ENCODE results near the gene SYPL1. TPM values are rescaled to one million over a fixed set of nuclear protein-coding genes. Genes with fewer than 3 reads are reported as not detected.

Gene SYPL1
- total RNA-seq, 1 experiment from 2014 or later: 39.2 TPM

DNA sequence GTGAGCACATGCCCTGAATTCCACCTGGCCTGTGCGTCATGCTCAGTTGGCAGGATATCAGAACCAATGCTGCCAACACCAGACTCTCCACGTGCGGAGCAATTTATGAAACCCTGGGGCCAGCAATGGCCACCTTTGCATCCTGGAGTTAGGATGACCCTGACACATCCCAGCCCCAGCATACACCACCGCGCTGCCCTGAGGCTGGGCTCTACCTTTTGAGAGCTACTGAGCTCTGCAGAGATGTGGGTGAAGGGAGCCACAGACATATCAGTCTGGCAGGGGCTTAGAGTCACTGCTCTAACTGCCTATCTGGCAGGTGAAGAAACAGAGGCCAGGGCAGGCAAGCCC, 41.9 kb downstream of the SYPL1 start:
- Histone ChIP-seq H4K91ac (ENCODE audit: insufficient read length, low read depth, low read length) (no peak overlapping the region), H4K20me1 (ENCODE audit: control insufficient read depth, insufficient read depth, insufficient read length) (no peaks in the 10 kb centered on the region), H3K4ac (ENCODE audit: low read depth, low read length) (no peak overlapping the region), H3K23ac (ENCODE audit: insufficient read length, low read depth, low read length) (no peak overlapping the region), H3K9ac (ENCODE audit: extremely low read depth, insufficient read length, low read length) (no peak overlapping the region), H3K4me2 (ENCODE audit: insufficient read depth, insufficient read length, low read length) (no peak overlapping the region), H3K79me1 (ENCODE audit: insufficient read depth, low read depth, low read length, poor library complexity, severe bottlenecking) (no peaks in the 10 kb centered on the region), H3K14ac (ENCODE audit: insufficient read depth, low read length) (no peak overlapping the region; the same call in 1 of the 2 replicates), H3K27me3 (ENCODE audit: insufficient read depth, low read length) (no peaks in the 10 kb centered on the region), H3K27ac (ENCODE audit: insufficient read length, low read depth, low read length) (no peak overlapping the region), H3K9me3 (ENCODE audit: control insufficient read depth, low read depth, low read length) (no peaks in the 10 kb centered on the region), H2BK120ac (ENCODE audit: low read depth, low read length, poor library complexity, severe bottlenecking) (no peak overlapping the region), H4K5ac (ENCODE audit: insufficient read length, low read depth, low read length) (no peak overlapping the region), H2BK5ac (ENCODE audit: insufficient read length, low read length) (no peak overlapping the region), H3K18ac (ENCODE audit: insufficient read length, low read depth, low read length) (no peak overlapping the region), H4K8ac (replicated peaks; ENCODE audit: insufficient read length, low read depth, low read length) (no peak overlapping the region), H2BK15ac (ENCODE audit: low read depth, low read length) (no peak overlapping the region), H3K23me2 (ENCODE audit: insufficient read length, low read depth, low read length, poor library complexity, severe bottlenecking) (no peaks in the 10 kb centered on the region), H2AFZ (ENCODE audit: low read length) (no peak overlapping the region), H3K56ac (ENCODE audit: insufficient read length, low read depth, low read length) (no peak overlapping the region), H2BK12ac (ENCODE audit: insufficient read length, low read depth, low read length) (no peak overlapping the region), H2BK20ac (ENCODE audit: low read depth, low read length, poor library complexity, severe bottlenecking) (no peak overlapping the region), H3K4me1 (ENCODE audit: insufficient read depth, low read length) (no peaks in the 10 kb centered on the region; the same call in 1 of the 2 replicates), H2AK5ac (ENCODE audit: insufficient read length, low read length) (no peak overlapping the region), H3K79me2 (ENCODE audit: insufficient read depth, low read length) (no peaks in the 10 kb centered on the region), H3T11ph (ENCODE audit: low read length) (no peak overlapping the region)
- no peak for DNase-seq
- TF ChIP-seq, protein P1, sequence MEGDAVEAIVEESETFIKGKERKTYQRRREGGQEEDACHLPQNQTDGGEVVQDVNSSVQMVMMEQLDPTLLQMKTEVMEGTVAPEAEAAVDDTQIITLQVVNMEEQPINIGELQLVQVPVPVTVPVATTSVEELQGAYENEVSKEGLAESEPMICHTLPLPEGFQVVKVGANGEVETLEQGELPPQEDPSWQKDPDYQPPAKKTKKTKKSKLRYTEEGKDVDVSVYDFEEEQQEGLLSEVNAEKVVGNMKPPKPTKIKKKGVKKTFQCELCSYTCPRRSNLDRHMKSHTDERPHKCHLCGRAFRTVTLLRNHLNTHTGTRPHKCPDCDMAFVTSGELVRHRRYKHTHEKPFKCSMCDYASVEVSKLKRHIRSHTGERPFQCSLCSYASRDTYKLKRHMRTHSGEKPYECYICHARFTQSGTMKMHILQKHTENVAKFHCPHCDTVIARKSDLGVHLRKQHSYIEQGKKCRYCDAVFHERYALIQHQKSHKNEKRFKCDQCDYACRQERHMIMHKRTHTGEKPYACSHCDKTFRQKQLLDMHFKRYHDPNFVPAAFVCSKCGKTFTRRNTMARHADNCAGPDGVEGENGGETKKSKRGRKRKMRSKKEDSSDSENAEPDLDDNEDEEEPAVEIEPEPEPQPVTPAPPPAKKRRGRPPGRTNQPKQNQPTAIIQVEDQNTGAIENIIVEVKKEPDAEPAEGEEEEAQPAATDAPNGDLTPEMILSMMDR (conservative IDR thresholded peaks at IDR 0.05): no peak
- Mint-ChIP-seq H3K27ac (no peak overlapping the region), H3K4me3 (no peak overlapping the region), H3K4me1 (peaks cover 15 to 17% of the 10 kb centered on the region in 2 experiments), H3K36me3 (ENCODE audit: insufficient read depth in 1 of 3, low read depth in 3 of 3) (no peaks in the 10 kb centered on the region), H3K9me3 (no peaks in the 10 kb centered on the region), H3K27me3 (ENCODE audit: low read depth) (no peaks in the 10 kb centered on the region)
- WGBS (ENCODE audit: extremely low coverage, insufficient read length, low lambda C conversion rate): no CpG with 5 or more reads among the region's 5 CpGs

Measured in H9 (cell line).